Upper lobe of left lung (tissue), 6 donors: ENCODE data around the gene CTDNEP1. TPM values are rescaled to one million over a fixed set of nuclear protein-coding genes. Genes with fewer than 3 reads are reported as not detected.

Experiments used
- ATAC-seq, 2 donors: fragments of 200-7000 bp; cut with Tn5 transposase; one replicate each; pipeline ENCODE4 v1.9.1; 2022; ENCODE audit warnings: mild to moderate bottlenecking in 2 of 2, moderate library complexity in 2 of 2; ENCODE audit not compliant: low FRiP score in 2 of 2
- DNase-seq, 2 donors: peaks; one replicate each; pipeline ENCODE4 v3.0.0-alpha.2; 2019 to 2020
- H3K27ac ChIP-seq, 4 donors: fragments of 200-600 bp; sonication (generic); one replicate each; pipeline ENCODE4 v1.5.1; 2016 to 2019
- H3K27me3 ChIP-seq, 4 donors: fragments of 200-600 bp; sonication (generic); one replicate each; pipeline ENCODE4 v1.5.1; 2017 to 2019
- H3K36me3 ChIP-seq, 4 donors: fragments of 200-600 bp; sonication (generic); one replicate each; pipeline ENCODE4 v1.5.1; 2016 to 2019
- H3K4me1 ChIP-seq, 4 donors: fragments of 200-600 bp; sonication (generic); one replicate each; pipeline ENCODE4 v1.5.1; 2018 to 2019
- H3K4me3 ChIP-seq, 4 donors: fragments of 200-600 bp; sonication (generic); one replicate each; pipeline ENCODE4 v1.5.1; 2017 to 2019; ENCODE audit warnings: mild to moderate bottlenecking in 2 of 4, moderate library complexity in 1 of 4
- H3K9me3 ChIP-seq, 4 donors: fragments of 200-600 bp; sonication (generic); one replicate each; pipeline ENCODE4 v1.5.1; 2018 to 2019
- EP300 ChIP-seq, 4 donors: sonication (generic); formaldehyde crosslinking; IDR thresholded peaks; one replicate each; pipeline ENCODE4 v1.5.1; 2017; ENCODE audit warnings: antibody characterized with exemption in 4 of 4, control low read depth in 2 of 4
- POLR2A ChIP-seq, 4 donors: fragments of 450-650 bp; IDR thresholded peaks; one replicate each; pipeline ENCODE4 v1.5.1; 2016 to 2017; ENCODE audit warnings: antibody characterized with exemption in 4 of 4, mild to moderate bottlenecking in 2 of 4
- POLR2AphosphoS5 ChIP-seq, 2 donors: sonication (generic); formaldehyde crosslinking; IDR thresholded peaks; one replicate each; pipeline ENCODE4 v1.5.1; 2017; ENCODE audit warnings: antibody characterized with exemption in 2 of 2
- WGBS, 2 donors: methylation state at CpG; one replicate each; pipeline ENCODE4 v1.1.5; 2017 to 2018; 5-methylcytosine and 5-hydroxymethylcytosine counted together
- small RNA-seq, 4 donors: library from RNA; depleted of rRNA; stranded (forward); fragments of <200 nt; gene quantifications; one replicate each; pipeline ENCODE3, GENCODE V24; 2016
- total RNA-seq, 6 donors: library from RNA; depleted of rRNA in 4 of 6; stranded (reverse); fragments of >200 nt in 4 of 6; gene quantifications; one replicate each; pipeline versions ENCODE4 v1.1.0 to v1.2.1, GENCODE V29; 2016 to 2021
- TF ChIP-seq, protein P1 (sequence below), 6 experiments: fragments of 450-650 bp in 4 of 6; fragments of 200-600 bp in 2 of 6; sonication (generic) in 2 of 6; IDR thresholded peaks; one replicate each; pipeline ENCODE4 v1.5.1; 2016 to 2019; ENCODE audit warnings: antibody characterized with exemption in 6 of 6
- donor health status: DM: no; HTN: no; CAD: no; lungs with moderate emphysema.
- donor health status: DM: no; HTN: yes; CAD: no; lungs with severe emphysema.

Gene CTDNEP1
- total RNA-seq, 6 donors from 2014 or later, result 62.9 to 139 (median 75.0) TPM

GRCh38 chr17:7195971-7196370, 55.6 kb downstream of the CTDNEP1 start:
- no peak overlapping the region for H3K4me3 ChIP-seq
- H3K36me3 ChIP-seq, result peaks cover 0 to 69% (median 37%) of the 10 kb centered on the region in 4 donors
- ATAC-seq, result peak in 1 of 2 donors; percentile 5
- no peaks in the 10 kb centered on the region for H3K9me3 ChIP-seq
- H3K4me1 ChIP-seq, result no peaks in the 10 kb centered on the region
- H3K27ac ChIP-seq, result no peak overlapping the region
- no peak for DNase-seq
- no peaks in the 10 kb centered on the region for H3K27me3 ChIP-seq
- TF ChIP-seq EP300 (IDR thresholded peaks at IDR 0.05) (no peak), POLR2A (IDR thresholded peaks at IDR 0.05) (no peak), POLR2AphosphoS5 (IDR thresholded peaks at IDR 0.05) (no peak)
- TF ChIP-seq, protein P1, sequence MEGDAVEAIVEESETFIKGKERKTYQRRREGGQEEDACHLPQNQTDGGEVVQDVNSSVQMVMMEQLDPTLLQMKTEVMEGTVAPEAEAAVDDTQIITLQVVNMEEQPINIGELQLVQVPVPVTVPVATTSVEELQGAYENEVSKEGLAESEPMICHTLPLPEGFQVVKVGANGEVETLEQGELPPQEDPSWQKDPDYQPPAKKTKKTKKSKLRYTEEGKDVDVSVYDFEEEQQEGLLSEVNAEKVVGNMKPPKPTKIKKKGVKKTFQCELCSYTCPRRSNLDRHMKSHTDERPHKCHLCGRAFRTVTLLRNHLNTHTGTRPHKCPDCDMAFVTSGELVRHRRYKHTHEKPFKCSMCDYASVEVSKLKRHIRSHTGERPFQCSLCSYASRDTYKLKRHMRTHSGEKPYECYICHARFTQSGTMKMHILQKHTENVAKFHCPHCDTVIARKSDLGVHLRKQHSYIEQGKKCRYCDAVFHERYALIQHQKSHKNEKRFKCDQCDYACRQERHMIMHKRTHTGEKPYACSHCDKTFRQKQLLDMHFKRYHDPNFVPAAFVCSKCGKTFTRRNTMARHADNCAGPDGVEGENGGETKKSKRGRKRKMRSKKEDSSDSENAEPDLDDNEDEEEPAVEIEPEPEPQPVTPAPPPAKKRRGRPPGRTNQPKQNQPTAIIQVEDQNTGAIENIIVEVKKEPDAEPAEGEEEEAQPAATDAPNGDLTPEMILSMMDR (IDR thresholded peaks at IDR 0.05), result no peak
- whole genome bisulfite sequencing, 2 donors, result 57 to 94% methylated on average over 1 to 10 of the region's 12 CpGs

Small RNAs within 50 kb of the gene (small RNA-seq; reads per million reads assigned to genes)
- 8.0 to 13.9 (median 11.2) reads per million in 4 donors for gene MIR324
- gene RF00019, result 0 reads per million in 4 donors

Other genes starting within 250 kb of the CTDNEP1 start
- 100 to 1,000 TPM in 5 of 6 donors, 10 to 100 TPM in 1; 85.9 to 304 (median 175) TPM for gene RNASEK, start 239.1 kb downstream of the CTDNEP1 start, total RNA-seq
- 10 to 100 TPM in 3 of 6 donors, 1 to 10 TPM in 3; 2.1 to 83.1 (median 9.4) TPM for gene BCL6B, start 228.7 kb downstream of the CTDNEP1 start, total RNA-seq
- 10 to 100 TPM in 4 of 6 donors, 1 to 10 TPM in 2; 2.3 to 26.2 (median 10.7) TPM for gene SLC16A13, start 215.7 kb downstream of the CTDNEP1 start, total RNA-seq
- 10 to 100 TPM in 2 of 6 donors, 1 to 10 TPM in 4; 2.7 to 35.0 (median 6.1) TPM for gene SLC16A11, start 207.6 kb downstream of the CTDNEP1 start, total RNA-seq
- gene CLEC10A, start 171.5 kb downstream of the CTDNEP1 start, total RNA-seq, result 10 to 100 TPM in 2 of 6 donors, 1 to 10 TPM in 2, under 1 TPM in 2; 0.76 to 16.8 (median 5.1) TPM
- gene ASGR2, start 136.9 kb downstream of the CTDNEP1 start, total RNA-seq, result 1 to 10 TPM in 5 of 6 donors, under 1 TPM in 1; 0.98 to 3.9 (median 1.8) TPM
- gene ASGR1, start 72.4 kb downstream of the CTDNEP1 start, total RNA-seq, result 10 to 100 TPM in 1 of 6 donors, 1 to 10 TPM in 4, not detected in 1; 1.1 to 11.5 (median 6.8) TPM
- 10 to 100 TPM; 10.5 to 32.5 (median 19.4) TPM for gene DLG4, start 31.9 kb downstream of the CTDNEP1 start, total RNA-seq
- gene ACADVL, start 31.8 kb downstream of the CTDNEP1 start, total RNA-seq, result 1,000 to 10,000 TPM in 2 of 6 donors, 100 to 1,000 TPM in 4; 377 to 1,449 (median 553) TPM
- 10 to 100 TPM; 40.4 to 70.2 (median 42.4) TPM for gene DVL2, start 17.2 kb downstream of the CTDNEP1 start, total RNA-seq
- 10 to 100 TPM; 25.4 to 54.5 (median 31.2) TPM for gene PHF23, start 12.3 kb downstream of the CTDNEP1 start, total RNA-seq
- 100 to 1,000 TPM; 381 to 631 (median 601) TPM for gene GABARAP, start 9.3 kb downstream of the CTDNEP1 start, total RNA-seq
- 10 to 100 TPM in 5 of 6 donors, 1 to 10 TPM in 1; 5.2 to 36.3 (median 21.0) TPM for gene ELP5, start 481 bp upstream of the CTDNEP1 start, total RNA-seq
- gene CLDN7, start 10.7 kb upstream of the CTDNEP1 start, total RNA-seq, result 100 to 1,000 TPM in 5 of 6 donors, 10 to 100 TPM in 1; 57.6 to 201 (median 137) TPM
- gene SLC2A4, start 30.0 kb upstream of the CTDNEP1 start, total RNA-seq, result 1 to 10 TPM; 1.0 to 5.2 (median 1.2) TPM
- gene YBX2, start 42.9 kb upstream of the CTDNEP1 start, total RNA-seq, result 1 to 10 TPM in 3 of 6 donors, under 1 TPM in 2, not detected in 1; 0.14 to 2.2 (median 1.2) TPM
- gene EIF5A, start 55.9 kb upstream of the CTDNEP1 start, total RNA-seq, result 100 to 1,000 TPM in 5 of 6 donors, 10 to 100 TPM in 1; 84.9 to 303 (median 207) TPM
- 100 to 1,000 TPM in 2 of 6 donors, 10 to 100 TPM in 4; 55.2 to 109 (median 95.7) TPM for gene GPS2, start 63.6 kb upstream of the CTDNEP1 start, total RNA-seq
- gene NEURL4, start 77.6 kb upstream of the CTDNEP1 start, total RNA-seq, result 10 to 100 TPM; 14.2 to 77.5 (median 37.5) TPM
- gene ACAP1, start 84.8 kb upstream of the CTDNEP1 start, total RNA-seq, result 100 to 1,000 TPM in 1 of 6 donors, 10 to 100 TPM in 4, 1 to 10 TPM in 1; 8.5 to 114 (median 22.8) TPM
- gene KCTD11, start 100.4 kb upstream of the CTDNEP1 start, total RNA-seq, result 10 to 100 TPM in 3 of 6 donors, 1 to 10 TPM in 3; 5.2 to 13.8 (median 10.5) TPM
- gene TMEM95, start 103.4 kb upstream of the CTDNEP1 start, total RNA-seq, result 1 to 10 TPM in 1 of 6 donors, not detected in 5; 1.0 TPM
- gene TNK1, start 129.4 kb upstream of the CTDNEP1 start, total RNA-seq, result 10 to 100 TPM in 1 of 6 donors, 1 to 10 TPM in 5; 5.8 to 16.8 (median 8.2) TPM
- gene PLSCR3, start 142.8 kb upstream of the CTDNEP1 start, total RNA-seq, result 10 to 100 TPM; 20.6 to 64.5 (median 37.7) TPM
- gene TMEM256, start 152.4 kb upstream of the CTDNEP1 start, total RNA-seq, result 10 to 100 TPM; 21.6 to 65.0 (median 52.6) TPM
- gene NLGN2, start 156.1 kb upstream of the CTDNEP1 start, total RNA-seq, result 10 to 100 TPM in 3 of 6 donors, 1 to 10 TPM in 3; 3.8 to 16.8 (median 8.9) TPM
- not detected for gene SPEM1, start 168.6 kb upstream of the CTDNEP1 start, total RNA-seq
- gene SPEM2, start 173.9 kb upstream of the CTDNEP1 start, total RNA-seq, result not detected
- not detected for gene SPEM3, start 177.1 kb upstream of the CTDNEP1 start, total RNA-seq
- 10 to 100 TPM in 5 of 6 donors, 1 to 10 TPM in 1; 9.7 to 14.3 (median 13.1) TPM for gene TMEM102, start 183.7 kb upstream of the CTDNEP1 start, total RNA-seq
- gene FGF11, start 187.8 kb upstream of the CTDNEP1 start, total RNA-seq, result 1 to 10 TPM in 2 of 6 donors, under 1 TPM in 3, not detected in 1; 0.15 to 2.0 (median 0.57) TPM
- 10 to 100 TPM in 1 of 6 donors, 1 to 10 TPM in 5; 1.9 to 11.5 (median 7.0) TPM for gene CHRNB1, start 193.3 kb upstream of the CTDNEP1 start, total RNA-seq
- 10 to 100 TPM; 54.4 to 90.1 (median 74.2) TPM for gene ZBTB4, start 227.9 kb upstream of the CTDNEP1 start, total RNA-seq
- gene SLC35G6, start 229.7 kb upstream of the CTDNEP1 start, total RNA-seq, result not detected
- 100 to 1,000 TPM in 4 of 6 donors, 10 to 100 TPM in 2; 79.5 to 139 (median 112) TPM for gene POLR2A, start 232.6 kb upstream of the CTDNEP1 start, total RNA-seq